ENCODE measurements around the gene ASPM. TPM values are rescaled to one million over a fixed set of nuclear protein-coding genes. Genes with fewer than 3 reads are reported as not detected.

ASPM gene
- total and polyA plus RNA-seq, 9 of the 15 experiments (the other 6 are each of a cell fraction or from before 2014, with no cell fraction given) = 22.7 to 84.4 (median 46.4) TPM

DNA sequence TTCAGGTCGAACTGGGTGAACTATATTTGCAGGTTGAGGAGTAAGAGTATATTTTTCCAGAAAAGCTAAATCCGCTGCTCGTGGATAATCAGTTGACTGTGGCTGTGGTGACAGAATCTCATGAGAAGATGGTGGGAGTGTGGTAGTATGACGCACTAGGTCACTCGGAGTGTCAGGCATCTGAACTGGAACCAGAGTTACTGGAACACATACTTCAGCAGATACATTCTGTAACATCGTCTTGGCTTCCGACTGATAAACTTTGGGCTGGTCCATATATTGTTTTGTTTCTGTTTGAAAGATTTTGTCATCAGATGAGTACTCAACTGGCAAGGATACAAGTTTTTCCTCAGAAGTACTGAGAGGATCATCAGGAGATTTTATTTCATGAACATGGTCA is 13.0 kb upstream of the ASPM start:
- no peaks in the 10 kb centered on the region for H3K9me3 ChIP-seq (replicated peaks; ENCODE audit: control insufficient read depth, insufficient read depth, low read depth, low read length)
- DNase-seq (ENCODE audit: extremely low read depth in 1 of 4, low spot score in 3 of 4) (no peak), FAIRE-seq (no peak), ATAC-seq (no peak)
- no peak for TF ChIP-seq ZNF707 (CRISPR knock-in tag; conservative IDR thresholded peaks at IDR 0.05)
- TF ChIP-seq, protein P1, sequence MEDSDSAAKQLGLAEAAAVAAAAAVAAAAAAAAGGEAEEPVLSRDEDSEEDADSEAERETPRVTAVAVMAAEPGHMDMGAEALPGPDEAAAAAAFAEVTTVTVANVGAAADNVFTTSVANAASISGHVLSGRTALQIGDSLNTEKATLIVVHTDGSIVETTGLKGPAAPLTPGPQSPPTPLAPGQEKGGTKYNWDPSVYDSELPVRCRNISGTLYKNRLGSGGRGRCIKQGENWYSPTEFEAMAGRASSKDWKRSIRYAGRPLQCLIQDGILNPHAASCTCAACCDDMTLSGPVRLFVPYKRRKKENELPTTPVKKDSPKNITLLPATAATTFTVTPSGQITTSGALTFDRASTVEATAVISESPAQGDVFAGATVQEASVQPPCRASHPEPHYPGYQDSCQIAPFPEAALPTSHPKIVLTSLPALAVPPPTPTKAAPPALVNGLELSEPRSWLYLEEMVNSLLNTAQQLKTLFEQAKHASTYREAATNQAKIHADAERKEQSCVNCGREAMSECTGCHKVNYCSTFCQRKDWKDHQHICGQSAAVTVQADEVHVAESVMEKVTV (CRISPR knock-in tag; IDR thresholded peaks at IDR 0.05) = no peak
- intact Hi-C loops (cut with micrococcal nuclease) = no loop called here
- in situ Hi-C loops (cut with MboI) = no loop called here
- H3K9ac ChIP-seq (ENCODE audit: insufficient read depth in 1 of 2, low read depth in 2 of 2, low read length in 2 of 2) = no peak overlapping the region
- no peaks in the 10 kb centered on the region for H3K79me2 ChIP-seq (ENCODE audit: control insufficient read depth, insufficient read depth, low read length)
- H3K4me2 ChIP-seq (ENCODE audit: insufficient read depth, low read length) = no peak overlapping the region
- no peaks in the 10 kb centered on the region for H3K9me1 ChIP-seq (ENCODE audit: control insufficient read depth, insufficient read depth, low read length)
- peaks cover 18% of the 10 kb centered on the region for H3K36me3 ChIP-seq (ENCODE audit: control insufficient read depth, insufficient read depth, low read length)
- ChIA-PET CTCF (ENCODE audit: low intra/inter-chr PET ratio) (no interaction called here), POLR2A (interaction anchor here (0.6 to 1.9 kb wide), 2 partner anchors 8 to 10 kb away, joined by 3 to 5 read pairs; no protein-coding TSS in a partner anchor)
- H3K27me3 ChIP-seq (ENCODE audit: control insufficient read depth in 2 of 2, insufficient read depth in 2 of 2, low read length in 2 of 2) = no peaks in the 10 kb centered on the region
- no peak overlapping the region for H3K27ac ChIP-seq (ENCODE audit: extremely low read depth, low read depth, low read length)
- no peaks in the 10 kb centered on the region for H3K4me1 ChIP-seq (replicated peaks in 1 of 2; ENCODE audit: control insufficient read depth in 2 of 2, insufficient read depth in 2 of 2, low read length in 2 of 2)
- BruUV-seq (replicated peaks) = no TSS peak
- H3K4me3 ChIP-seq = no peak overlapping the region
- H2AFZ ChIP-seq (ENCODE audit: low read depth, low read length) = no peak overlapping the region
- H4K20me1 ChIP-seq (replicated peaks; ENCODE audit: control insufficient read depth, insufficient read depth, low read length) = no peaks in the 10 kb centered on the region
- WGBS (ENCODE audit: insufficient coverage, low coverage, missing lambda C conversion rate) = 81% methylated on average over 7 of the region's 7 CpGs

DNA sequence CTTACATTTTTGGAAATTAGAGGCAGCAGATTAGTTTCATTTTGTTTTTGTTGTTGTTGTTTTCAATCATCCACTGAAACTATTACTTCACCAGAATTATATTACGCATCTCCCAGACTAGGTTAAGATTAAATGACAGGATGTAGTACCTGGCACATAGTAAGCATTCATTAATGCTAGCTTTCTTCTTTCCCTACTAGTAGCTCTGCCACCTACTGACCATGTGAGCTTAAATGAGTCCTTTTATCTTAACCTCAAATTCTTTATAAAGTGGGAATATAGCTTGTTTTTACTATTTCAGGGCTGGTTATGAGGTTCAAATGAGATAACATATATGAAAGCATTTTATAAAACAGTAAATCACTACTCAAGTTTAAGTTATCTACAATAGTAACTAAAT is 10.2 kb upstream of the ASPM start:
- Histone ChIP-seq H3K79me2 (ENCODE audit: control insufficient read depth, insufficient read depth, low read length) (no peaks in the 10 kb centered on the region), H3K9me3 (replicated peaks; ENCODE audit: control insufficient read depth, insufficient read depth, low read depth, low read length) (no peaks in the 10 kb centered on the region), H3K36me3 (ENCODE audit: control insufficient read depth, insufficient read depth, low read length) (peaks cover 18% of the 10 kb centered on the region), H3K9ac (ENCODE audit: insufficient read depth in 1 of 2, low read depth in 2 of 2, low read length in 2 of 2) (no peak overlapping the region), H3K9me1 (ENCODE audit: control insufficient read depth, insufficient read depth, low read length) (no peaks in the 10 kb centered on the region), H4K20me1 (replicated peaks; ENCODE audit: control insufficient read depth, insufficient read depth, low read length) (no peaks in the 10 kb centered on the region), H2AFZ (ENCODE audit: low read depth, low read length) (no peak overlapping the region), H3K27ac (ENCODE audit: extremely low read depth, low read depth, low read length) (no peak overlapping the region), H3K4me1 (replicated peaks in 1 of 2; ENCODE audit: control insufficient read depth in 2 of 2, insufficient read depth in 2 of 2, low read length in 2 of 2) (peaks cover 2% of the 10 kb centered on the region in 2 experiments; a peak in 1 of 5 replicates), H3K4me3 (no peak overlapping the region), H3K4me2 (ENCODE audit: insufficient read depth, low read length) (no peak overlapping the region), H3K27me3 (ENCODE audit: control insufficient read depth in 2 of 2, insufficient read depth in 2 of 2, low read length in 2 of 2) (no peaks in the 10 kb centered on the region)
- intact Hi-C loops (cut with micrococcal nuclease) = no loop called here
- ATAC-seq (no peak), DNase-seq (ENCODE audit: extremely low read depth in 1 of 4, low spot score in 3 of 4) (no peak), FAIRE-seq (no peak)
- POLR2A ChIA-PET = interaction anchor here (0.5 to 1.1 kb wide), 2 partner anchors 10 to 15 kb away, joined by 3 read pairs; no protein-coding TSS in a partner anchor
- BruUV-seq (replicated peaks) = no TSS peak
- 93% methylated on average over 1 of the region's 1 CpG for WGBS (ENCODE audit: insufficient coverage, low coverage, missing lambda C conversion rate)
- in situ Hi-C loops (cut with MboI) = no loop called here
- CTCF ChIA-PET (ENCODE audit: low intra/inter-chr PET ratio) = no interaction called here
- TF ChIP-seq XRCC5 (IDR thresholded peaks at IDR 0.05; ENCODE audit: low read depth, low read length) (no peak), ATF7 (IDR thresholded peaks at IDR 0.05) (no peak), PCBP2 (IDR thresholded peaks at IDR 0.05; ENCODE audit: low read depth, low read length, poor library complexity, severe bottlenecking) (no peak), XRCC4 (IDR thresholded peaks at IDR 0.05; ENCODE audit: extremely low read depth, insufficient read depth, insufficient read length) (no peak), ADNP (tag; IDR thresholded peaks at IDR 0.05) (no peak), ZNF740 (CRISPR knock-in tag; IDR thresholded peaks at IDR 0.05) (no peak), ZNF740 (tag; IDR thresholded peaks at IDR 0.05) (no peak), CC2D1A (IDR thresholded peaks at IDR 0.05) (no peak)
- TF ChIP-seq, protein P2, sequence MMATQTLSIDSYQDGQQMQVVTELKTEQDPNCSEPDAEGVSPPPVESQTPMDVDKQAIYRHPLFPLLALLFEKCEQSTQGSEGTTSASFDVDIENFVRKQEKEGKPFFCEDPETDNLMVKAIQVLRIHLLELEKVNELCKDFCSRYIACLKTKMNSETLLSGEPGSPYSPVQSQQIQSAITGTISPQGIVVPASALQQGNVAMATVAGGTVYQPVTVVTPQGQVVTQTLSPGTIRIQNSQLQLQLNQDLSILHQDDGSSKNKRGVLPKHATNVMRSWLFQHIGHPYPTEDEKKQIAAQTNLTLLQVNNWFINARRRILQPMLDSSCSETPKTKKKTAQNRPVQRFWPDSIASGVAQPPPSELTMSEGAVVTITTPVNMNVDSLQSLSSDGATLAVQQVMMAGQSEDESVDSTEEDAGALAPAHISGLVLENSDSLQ (IDR thresholded peaks at IDR 0.05) = no peak
